ENCODE results near the gene ERF.

DNA sequence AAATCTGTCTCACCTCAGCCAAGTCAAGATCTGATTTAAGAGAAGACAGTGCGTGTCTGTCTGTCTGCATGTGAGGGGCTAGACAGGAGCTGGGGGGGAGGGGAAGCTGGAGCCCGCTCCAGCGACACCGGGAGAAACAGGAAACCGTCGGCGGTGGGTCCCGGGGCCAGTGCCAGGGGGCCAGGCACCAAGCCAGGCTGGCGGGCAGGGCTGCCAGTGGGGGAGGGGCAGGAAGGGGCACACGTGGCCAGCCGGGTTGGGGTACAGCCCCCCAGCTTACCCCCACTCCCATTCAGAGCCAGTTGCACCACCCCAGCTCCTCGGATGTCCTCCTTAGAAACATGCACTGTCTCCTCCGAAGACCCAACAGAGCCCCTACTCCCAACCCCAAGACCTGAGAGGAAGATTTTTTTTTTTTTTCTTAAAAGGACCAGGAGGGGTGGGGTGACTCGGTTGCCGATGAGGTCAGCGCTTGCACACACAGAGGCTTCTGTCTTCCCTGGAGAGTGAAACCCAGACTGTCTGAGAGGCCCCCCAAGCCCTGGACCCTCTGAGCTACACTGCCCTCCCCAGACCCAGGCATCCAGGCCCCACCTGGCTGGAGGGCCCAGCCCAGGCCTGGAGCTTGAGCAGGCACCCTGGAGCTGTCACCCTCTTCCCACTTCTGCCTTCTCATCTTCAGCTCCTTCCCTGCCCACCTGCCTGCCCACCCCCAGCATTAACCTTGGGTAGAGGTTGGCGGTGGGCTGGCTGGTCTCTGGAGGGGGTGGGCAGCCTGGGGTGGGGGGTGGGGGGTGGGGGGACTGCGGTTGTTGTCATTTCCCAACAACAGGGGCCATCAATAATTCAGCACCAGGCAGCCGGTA lies 4.0 kb downstream of the ERF start:
- TF ChIP-seq POLR2A (IDR thresholded peaks at IDR 0.05) (no peak), POLR2AphosphoS5 (IDR thresholded peaks at IDR 0.05) (no peak)
- TF ChIP-seq, protein P1, sequence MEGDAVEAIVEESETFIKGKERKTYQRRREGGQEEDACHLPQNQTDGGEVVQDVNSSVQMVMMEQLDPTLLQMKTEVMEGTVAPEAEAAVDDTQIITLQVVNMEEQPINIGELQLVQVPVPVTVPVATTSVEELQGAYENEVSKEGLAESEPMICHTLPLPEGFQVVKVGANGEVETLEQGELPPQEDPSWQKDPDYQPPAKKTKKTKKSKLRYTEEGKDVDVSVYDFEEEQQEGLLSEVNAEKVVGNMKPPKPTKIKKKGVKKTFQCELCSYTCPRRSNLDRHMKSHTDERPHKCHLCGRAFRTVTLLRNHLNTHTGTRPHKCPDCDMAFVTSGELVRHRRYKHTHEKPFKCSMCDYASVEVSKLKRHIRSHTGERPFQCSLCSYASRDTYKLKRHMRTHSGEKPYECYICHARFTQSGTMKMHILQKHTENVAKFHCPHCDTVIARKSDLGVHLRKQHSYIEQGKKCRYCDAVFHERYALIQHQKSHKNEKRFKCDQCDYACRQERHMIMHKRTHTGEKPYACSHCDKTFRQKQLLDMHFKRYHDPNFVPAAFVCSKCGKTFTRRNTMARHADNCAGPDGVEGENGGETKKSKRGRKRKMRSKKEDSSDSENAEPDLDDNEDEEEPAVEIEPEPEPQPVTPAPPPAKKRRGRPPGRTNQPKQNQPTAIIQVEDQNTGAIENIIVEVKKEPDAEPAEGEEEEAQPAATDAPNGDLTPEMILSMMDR (IDR thresholded peaks at IDR 0.05) = no peak
